HG03039 (cell line): ENCODE data around the gene CGN.

Experiments
- ATAC-seq: cut with Tn5 transposase; IDR thresholded peaks from one replicate; pipeline ENCODE4 v1.9.1; 2021; ENCODE audit warnings: mild to moderate bottlenecking, moderate library complexity; ENCODE audit not compliant: unreplicated experiment

Gene CGN

DNA sequence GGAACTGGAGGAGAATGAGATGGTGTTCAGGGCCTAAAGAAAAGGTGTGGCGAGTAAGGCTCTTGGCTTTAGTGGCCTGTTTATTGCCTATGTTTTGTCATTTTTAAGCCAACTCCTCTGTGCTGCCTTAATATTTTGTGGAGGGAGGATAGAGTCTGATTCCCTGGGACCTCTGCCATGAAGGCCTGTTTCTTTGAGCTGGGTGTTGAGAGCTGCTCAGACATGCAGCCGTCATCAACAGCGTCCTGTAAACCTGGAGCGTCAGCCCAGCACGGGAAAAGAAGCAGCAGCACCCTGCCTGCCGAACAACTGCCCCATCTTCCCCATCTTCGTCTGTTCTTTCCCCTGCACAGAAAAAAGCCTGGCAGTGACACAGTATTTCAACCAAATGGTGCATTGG lies 73.6 kb downstream of the CGN start:
- no peak for ATAC-seq

DNA sequence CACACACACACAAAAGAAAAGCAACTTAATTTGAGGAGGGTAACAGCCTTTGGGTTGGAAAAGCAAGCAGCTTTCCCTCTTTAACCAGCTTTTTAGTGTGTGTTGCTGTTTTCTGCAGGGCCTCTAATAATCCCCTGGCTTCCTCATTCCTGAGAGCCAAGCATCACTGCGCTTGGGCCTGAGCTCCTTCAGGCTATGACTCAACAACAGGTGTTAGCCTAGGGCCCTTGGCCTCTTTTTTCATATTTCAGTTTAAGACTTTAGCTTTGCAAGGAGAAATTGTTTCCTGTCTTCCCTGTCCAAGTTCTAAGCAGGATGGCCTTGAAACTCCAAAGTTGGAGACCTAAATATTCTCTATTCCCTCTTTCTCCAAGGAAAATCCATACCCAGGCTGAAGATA lies 74.4 kb downstream of the CGN start:
- ATAC-seq: no peak
